ACHN (cell line): ENCODE measurements around the gene SH2D6.
"Not testable (repeated sequence)": the region's sequence is repeated elsewhere in the genome, so short reads cannot be mapped to it uniquely, and the experiment has no call there.

Source experiments
- DNase-seq: peaks from one replicate; pipeline ENCODE4 v3.0.0-alpha.2; 2015
- in situ Hi-C: cut with HindIII; loops from 2 replicates; pipeline ENCODE4 v1.10.0; 2017; ENCODE audit warnings: low sequenced_read_pairs, low pct_ligation_motif_present, low pct_unique_long_range_greater_than_20kb

Gene SH2D6

DNA sequence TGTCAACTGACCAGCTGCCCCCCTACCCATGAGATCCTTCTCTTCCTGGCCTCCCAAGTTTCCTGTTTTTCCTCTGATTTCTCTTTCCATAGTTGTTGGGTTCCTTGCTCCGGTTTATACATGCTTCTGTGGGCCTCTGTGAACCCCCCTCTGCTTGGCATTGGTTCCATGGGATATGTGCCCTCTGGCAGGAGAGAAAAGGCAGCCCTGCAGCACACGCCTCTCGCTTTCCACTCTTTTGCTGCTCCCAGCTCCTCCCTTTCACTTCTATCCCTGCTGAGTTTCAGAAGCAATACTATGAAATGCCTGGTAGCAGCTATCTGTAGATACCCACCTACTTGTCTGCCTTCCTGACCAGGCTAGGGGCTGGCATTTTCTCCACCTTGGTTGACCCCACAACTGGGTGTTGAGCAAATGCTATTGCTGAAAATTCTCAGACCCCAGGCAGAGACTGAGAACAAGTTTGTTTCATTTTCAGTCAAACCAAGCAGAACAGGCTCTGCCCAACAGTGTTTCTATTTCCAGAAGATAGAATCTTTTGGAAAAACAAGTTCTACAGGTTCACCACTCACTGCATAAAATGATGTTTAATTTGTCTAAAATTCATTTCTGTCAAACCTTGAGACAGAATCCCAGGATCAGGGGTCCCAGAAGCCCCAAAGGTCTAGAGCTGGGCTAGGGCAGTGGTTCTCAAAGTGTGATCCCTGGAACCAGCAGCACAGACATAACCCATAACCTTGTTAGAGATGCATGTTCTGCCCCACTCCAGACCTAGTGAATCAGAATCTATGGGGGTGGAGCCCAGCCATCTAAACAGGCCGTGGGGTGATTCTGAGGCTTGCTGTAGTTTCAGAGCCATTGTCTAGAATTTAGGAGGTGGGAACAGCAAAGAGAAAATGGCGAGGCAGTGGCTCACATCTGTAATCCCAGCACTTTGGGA lies 21.7 kb upstream of the SH2D6 start:
- in situ Hi-C loops: no loop called here

DNA sequence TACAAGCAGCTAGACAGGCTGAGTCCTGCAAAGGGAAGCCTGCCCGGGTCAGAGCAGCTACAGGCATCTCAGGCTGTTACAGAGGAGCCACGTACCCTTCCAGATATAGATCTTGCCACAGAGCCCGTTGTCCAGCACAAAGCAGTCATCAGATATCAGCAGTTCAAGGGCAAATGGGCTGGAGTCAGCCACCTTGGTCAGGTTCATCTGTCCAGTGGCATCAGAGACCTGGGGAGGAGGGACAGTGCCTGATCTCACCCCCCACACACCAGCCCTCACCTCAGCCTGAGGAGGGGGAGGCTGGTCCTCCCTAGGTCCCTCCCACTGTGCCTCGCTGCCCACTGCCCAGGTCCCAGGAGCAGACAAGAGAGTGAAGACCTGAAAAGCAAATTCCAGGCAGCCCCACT lies 20.6 kb upstream of the SH2D6 start:
- DNase-seq: no peak
- in situ Hi-C loops: no loop called here

More for the DNA sequence above, 21.7 kb upstream of the SH2D6 start:
- no peak for DNase-seq

DNA sequence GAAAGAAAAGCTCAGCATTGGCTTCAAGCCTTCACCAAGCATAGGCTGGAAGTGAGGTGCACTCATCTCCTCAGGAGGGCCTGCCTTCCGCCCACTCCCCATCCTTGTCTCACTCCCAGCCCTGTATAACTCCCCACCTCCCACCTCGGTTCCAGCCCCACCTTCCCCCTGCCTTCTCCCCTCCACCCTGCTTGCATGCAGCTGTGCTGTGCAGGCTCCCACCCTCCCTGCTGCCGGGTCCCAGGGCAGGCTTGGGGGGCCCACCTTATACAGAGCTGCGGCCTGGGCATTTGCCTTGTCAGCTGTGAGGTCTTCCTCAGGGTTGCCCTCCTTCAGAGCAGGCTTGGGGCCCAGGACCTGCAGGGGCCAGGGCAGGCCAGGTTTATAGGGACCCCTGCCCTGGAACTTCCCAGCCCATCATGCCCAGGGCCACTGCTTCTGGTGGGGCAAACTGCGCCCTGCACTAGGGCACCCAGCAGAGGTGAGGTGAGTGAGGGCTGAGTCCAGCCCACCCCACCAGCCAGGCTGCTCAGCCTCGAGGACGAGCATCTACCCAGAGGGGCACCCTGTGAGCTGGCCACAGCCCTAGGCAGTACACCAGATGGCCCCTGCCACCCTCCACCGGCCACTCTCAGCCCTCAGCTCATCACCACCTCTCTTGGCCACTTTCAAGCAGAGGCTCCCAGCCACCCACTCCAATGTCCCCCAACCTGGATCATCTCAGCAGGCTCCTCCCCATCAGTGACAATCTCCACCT lies 19.9 kb upstream of the SH2D6 start:
- no peak for DNase-seq
- in situ Hi-C loops: no loop called here

DNA sequence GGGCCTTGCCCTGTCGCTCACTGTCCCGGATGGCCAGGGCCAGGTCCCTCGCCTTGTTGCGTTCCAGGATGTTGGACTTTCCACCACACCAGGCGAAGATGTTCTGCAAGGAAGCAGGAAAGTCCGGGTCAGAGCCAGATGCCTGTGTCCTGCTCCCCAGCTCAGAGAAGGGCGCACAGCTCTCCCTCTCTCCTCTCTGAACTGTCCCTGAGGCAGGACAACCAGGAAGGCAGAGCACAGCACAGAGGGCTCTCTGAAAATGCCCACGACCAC lies 19.4 kb upstream of the SH2D6 start:
- no peak for DNase-seq
- in situ Hi-C loops: no loop called here

DNA sequence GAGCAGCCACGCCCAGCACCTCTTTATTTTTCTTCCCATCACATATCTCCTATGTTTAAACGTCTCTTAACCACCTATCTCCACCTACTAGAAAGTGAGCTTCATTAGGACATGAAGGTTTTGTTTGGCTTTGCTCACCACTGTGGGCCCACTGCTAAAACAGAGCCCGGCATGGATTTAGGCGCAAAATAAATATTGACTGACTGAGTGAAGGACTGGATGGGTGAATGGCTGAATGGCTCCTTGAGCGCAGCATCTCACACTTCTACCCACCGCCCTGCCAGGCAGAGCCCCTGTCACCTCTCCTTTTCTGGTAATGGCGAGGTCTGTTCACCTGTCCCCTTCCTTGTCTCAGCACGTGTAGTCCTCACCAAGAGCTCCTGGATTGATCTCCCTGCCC lies 18.5 kb upstream of the SH2D6 start:
- no peak for DNase-seq
- in situ Hi-C loops: no loop called here

DNA sequence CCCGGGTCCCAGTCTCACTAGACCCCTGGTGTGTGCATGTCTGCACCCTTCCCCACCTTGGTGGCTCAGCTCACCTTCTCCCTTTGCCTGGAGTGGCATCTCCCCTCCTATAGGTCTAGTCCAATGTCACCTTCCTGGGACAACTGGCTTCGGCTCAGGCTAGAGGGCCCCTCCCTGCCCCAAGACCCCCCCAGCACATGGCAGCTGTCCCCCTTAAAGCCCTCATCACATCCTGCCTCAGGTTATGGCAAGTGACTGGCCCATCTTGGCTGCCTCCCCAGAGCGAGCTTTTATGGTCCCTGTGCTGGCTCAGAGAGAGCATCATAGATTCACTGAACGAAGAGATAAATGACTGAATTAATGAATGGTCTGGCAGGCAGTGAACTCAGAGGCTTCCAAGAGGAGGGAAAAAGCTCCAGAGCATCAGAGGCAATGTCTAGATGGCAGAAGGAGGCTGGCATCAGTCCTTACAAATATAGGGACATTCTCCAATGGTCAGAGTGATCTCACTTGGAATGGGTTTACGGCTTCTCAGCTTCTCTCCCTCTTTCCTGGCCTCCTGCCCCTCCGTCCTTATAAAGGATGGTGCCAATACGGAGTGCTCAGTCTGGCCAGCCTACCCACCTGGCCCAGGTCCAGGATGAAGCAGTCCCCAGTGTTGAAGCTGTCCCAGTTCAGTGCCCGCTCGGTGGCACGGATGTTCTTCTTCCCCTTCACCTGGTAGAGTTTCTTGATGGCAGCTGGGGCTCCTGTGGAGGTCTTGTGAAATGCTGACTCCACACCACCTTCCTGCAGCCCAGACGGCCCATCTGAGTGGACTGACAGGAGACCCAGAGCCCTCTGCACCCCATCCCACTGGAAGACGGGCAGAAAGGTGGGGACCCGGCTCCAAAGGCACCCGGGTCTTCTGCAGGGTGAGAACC lies 17.7 kb upstream of the SH2D6 start:
- DNase-seq: no peak
- in situ Hi-C loops: no loop called here

DNA sequence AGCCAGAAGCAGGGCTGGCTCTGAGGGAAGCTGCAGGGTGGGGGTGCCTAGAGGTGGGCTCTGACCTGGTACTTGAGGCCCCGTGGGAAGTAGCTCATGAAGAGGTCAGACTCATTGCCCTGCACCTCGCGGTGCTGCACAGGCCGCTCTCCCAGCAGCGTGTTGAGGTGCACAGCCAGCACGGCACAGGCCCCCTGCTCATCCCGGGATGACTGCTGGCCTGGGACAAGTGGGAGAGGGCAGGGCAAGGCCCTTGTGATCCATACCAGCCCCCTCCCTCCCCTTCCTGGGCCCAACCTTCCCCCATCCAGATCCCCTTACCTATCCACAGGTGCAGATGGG lies 17.1 kb upstream of the SH2D6 start:
- no peak for DNase-seq
- in situ Hi-C loops: no loop called here

DNA sequence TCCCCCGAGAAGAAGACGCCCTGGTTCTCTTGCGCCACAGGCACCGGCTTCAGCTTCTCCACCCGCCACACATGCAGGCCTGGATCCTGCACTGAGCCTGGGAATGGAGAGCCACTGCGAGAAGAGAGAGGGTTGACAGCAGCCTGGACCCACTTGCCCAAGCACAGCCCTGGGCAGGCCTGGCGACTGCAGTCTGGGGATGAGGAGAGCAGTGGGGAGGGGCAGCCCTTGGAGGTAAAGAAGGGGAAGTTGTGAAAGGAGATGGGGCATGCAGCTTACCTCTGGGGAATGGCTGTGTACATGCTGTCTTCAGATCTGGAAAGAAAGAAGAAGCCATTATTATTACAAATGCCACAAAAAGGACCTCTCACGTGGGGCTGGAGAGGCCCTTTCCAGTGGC lies 16.7 kb upstream of the SH2D6 start:
- no peak for DNase-seq

DNA sequence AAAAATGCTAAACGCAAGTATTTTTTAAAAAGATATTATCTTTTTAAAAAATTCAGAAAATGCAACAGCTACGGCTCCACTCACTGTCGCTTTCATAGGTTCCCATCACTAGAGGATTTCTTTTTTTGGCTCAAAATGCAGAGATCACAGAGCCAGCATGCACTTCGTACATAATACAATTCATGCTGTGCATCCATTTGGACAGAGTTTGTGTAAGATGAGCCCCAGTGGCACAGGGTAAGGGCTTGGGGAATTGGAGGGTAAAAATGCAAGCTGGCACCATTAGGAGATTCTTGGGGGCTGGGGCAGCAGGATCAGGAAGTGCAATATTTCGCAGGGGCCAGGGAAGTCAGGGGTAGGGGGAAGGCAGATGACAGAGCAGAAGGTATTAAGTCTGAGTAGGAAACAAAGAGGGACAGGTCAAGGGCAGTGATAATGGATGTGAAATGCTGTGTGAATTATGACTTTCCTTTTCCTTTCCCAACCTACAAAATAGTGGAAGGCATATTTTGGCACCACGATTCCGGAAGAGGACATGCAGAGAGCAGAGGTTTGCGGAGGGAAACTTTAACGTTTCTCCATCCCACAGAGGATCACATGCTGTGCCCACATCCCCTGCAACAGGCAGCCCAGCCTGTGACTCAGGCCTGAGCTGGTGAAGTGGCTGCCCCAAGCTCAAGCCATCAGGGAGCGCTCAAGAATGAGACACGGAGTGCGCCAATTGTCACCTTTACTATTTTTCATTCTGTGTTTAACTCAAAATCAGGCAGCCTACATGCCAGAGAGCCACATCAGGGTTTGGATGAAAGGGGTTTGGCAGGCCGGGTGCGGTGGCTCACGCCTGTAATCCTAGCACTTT lies 13.1 kb upstream of the SH2D6 start:
- in situ Hi-C loops: no loop called here
- DNase-seq: peak; percentile 85

More for the DNA sequence above, 16.7 kb upstream of the SH2D6 start:
- in situ Hi-C loops: no loop called here

DNA sequence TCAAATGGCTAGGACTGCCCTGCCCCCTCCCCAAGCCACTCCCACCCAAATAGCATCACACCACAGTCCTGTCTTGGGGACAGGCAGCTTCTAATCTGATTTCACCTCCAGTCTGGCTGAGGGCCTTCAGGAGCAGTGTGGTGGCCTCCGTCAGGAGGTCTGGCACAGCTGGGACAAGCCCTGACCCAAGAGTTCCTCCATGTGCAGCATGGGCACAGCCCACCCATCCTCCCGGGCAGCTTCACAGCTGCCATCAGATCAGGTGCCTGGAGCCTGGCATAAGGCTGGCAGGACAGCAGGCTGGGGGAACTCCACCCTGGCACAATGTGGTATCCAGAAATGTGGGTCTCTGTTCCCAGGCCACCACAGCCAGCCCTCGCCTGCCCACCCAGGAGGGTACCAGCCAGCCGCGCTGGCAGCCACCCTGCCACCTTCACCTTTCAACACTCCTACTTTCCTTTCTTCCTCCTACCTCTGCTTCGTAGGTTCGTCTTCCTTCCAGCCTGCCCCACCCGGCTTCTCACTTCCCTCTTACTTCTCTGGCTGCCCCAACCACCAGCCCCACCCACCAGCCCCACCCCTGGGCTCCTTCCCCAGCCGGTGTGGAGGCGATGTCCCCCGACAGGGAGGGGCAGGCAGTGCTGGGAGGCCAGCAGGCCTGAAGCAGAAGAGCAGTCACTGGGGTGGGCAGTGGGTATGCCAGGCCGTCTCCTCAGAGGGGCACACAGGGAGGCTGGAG lies 8.5 kb upstream of the SH2D6 start, which contains the start of gene CAPG:
TSS of gene CAPG (minus strand) at position 522 of the 739 bp plus-strand sequence. CDS start 8,221 bp downstream, outside the sequence.
- no peak for DNase-seq
- in situ Hi-C loops: no loop called here

DNA sequence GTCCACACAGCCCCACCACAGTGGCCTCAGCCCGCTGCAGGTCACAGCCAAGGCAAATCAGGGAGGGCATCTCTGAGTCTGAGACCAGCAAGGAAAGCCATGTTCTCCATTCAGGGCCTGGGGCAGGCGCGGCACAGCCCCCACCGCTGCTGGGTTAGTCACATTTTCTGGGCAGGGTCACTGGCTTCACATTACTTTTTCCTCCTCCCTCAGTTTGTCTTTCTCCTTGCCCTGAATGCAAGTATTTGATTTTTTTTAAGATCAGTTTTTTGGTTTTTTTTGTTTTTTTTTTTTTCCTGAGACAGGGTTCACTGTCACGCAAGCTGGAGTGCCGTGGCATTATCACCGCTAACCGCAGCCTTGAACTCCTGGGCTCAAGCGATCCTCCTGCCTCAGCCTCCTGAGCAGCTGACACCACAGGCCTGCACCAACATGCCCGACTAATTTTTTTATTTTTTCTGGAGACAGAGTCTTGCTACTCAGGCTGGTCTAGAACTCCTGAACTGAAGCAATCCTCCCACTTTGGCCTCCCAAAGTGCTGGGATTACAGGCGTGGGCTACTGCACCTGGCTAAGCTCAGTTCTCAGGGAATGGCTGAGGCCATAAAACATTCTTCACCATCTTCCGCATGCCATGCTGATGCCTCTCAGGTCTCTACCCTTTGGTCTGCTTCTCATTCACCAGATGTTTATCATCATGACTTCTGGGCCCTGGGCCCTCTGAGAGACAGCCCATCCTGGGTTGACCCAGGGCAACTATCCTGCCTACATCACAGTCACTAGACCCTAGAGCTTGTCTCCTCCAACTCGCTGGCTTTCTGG lies 7.7 kb upstream of the SH2D6 start:
- in situ Hi-C loops: no loop called here
- DNase-seq: no peak

DNA sequence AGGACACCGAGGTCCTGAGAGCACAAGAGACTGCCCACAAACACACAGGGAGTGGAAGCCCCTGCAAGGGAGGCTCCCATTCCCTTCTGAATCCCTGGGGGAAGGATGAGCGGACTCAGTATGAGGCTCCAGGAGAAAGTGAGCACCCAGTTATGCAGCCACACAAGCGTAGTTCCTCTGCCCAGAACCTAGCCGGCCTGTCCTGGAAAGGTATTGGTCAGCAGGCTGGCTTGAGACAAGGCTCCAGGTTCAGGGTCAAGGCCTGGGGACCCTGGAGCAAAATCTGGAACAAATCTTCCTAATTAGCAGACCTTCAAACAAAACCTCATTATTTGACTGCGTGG lies 7.1 kb upstream of the SH2D6 start:
- DNase-seq: no peak
- in situ Hi-C loops: no loop called here

DNA sequence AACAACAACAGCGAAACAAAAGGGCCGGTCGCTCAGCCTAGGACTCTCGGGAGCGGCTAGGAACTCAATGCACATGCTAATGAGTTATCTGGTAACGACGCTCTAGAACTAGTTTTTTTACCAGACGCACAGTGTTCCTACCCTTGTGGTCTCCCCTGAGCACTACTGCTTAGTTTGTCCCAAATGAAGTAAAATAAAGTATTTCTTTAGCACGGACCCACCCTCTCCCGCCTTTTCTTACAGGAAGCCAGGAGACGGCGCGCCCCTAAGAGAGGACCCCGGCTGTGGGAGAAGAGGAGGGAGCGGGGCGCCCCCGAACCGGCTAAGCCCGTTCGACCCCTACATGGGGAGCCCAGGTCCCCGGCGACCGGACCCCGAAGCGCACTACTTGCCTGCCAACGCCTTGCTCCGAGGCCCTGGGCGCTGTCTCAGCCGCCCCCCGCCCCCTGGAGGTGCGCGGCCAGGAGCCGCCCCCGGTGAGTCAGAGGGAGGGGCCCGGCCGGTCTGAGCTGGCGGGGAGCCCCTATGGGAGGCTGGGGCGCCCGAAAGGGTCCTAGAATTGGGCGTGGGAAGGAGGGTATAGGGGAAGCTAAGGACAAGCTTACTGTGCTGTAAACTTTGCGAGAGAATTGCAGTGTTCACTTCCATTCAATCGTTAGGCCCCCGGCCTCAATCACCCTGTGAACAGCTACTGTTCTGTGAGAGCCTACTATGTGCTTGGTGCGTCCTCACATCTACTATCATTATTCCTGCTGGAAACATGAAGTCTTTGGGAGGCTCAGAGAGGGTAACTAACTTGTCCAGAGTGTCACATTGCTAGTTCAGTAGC lies 4.7 kb upstream of the SH2D6 start:
- in situ Hi-C loops: no loop called here
- peak; percentile 71 for DNase-seq

DNA sequence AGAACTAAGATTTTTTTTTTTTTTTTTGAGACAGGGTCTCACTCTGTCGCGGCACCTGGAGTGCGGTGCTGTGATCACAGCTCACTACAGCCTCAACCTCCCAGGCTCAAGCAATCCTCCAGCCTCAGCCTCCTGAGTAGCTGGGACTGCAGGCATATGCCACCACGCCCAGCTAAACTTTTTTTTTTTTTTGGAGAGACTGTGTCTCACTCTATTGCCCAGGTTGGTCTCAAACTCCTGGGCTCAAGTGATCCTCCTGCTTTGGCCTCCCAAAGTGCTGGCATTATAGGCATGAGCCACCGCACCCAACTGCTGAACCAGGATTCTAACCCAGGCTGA lies 4.1 kb upstream of the SH2D6 start:
- in situ Hi-C loops, DNase-seq: not testable (repeated sequence)

DNA sequence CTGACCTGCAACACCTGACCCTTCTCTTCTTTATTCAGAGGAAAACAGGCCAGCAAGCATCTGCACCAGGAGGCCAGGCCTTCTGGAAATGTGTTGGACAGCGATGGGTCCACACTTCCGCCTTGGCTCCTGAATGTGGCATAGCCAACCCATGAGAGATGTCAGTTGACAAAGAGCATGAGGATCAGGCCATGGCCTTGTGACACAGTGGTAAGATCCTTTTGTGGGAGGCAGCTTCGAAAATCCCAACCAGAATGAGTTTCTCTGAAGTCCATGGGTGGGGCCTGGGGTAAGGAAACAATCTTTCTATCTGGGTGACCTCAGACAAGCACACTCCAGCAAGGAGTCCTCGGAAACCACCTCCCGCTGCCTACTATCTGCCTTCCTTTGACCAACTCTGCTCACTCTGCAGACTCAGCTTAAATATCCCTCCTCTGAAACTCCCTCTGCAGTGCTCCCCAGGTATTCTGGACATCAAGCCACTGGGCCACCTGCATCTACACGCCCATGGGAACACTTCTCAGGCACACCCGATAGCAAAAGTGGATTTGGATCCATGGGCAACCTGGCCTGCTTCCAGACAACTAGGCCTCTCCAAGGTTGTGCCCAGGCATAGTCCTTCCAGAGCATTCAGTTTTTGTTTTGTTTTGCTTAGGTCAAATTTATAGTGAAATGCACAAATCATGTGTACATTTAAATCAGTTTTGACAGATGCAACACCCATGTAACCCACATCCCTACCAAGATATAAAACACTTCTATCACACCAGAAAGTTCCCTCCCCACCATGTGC lies 3.6 kb upstream of the SH2D6 start:
- no peak for DNase-seq
- in situ Hi-C loops: no loop called here
